Parathyroid adenoma (tissue), 2 donors: ENCODE data around the gene ONECUT3.

Source experiments
- H2AFZ ChIP-seq: fragments of 300-600 bp; sonication (generic); one replicate; pipeline ENCODE4 v1.7.0; 2017; ENCODE audit warnings: antibody characterized with exemption, mild to moderate bottlenecking
- H3K27ac ChIP-seq: fragments of 300-600 bp; sonication (generic); one replicate; pipeline ENCODE4 v1.7.0; 2017
- H3K27me3 ChIP-seq: fragments of 300-600 bp; sonication (generic); one replicate; pipeline ENCODE4 v1.7.0; 2017; ENCODE audit warnings: low read length; ENCODE audit not compliant: control insufficient read depth, insufficient read depth
- H3K36me3 ChIP-seq: fragments of 300-600 bp; sonication (generic); one replicate; pipeline ENCODE4 v1.7.0; 2017; ENCODE audit warnings: low read length; ENCODE audit not compliant: control insufficient read depth, insufficient read depth
- H3K4me1 ChIP-seq: fragments of 300-600 bp; sonication (generic); one replicate; pipeline ENCODE4 v1.7.0; 2017; ENCODE audit warnings: control low read depth
- H3K4me2 ChIP-seq: fragments of 300-600 bp; sonication (generic); one replicate; pipeline ENCODE4 v1.7.0; 2017; ENCODE audit warnings: low read length
- H3K4me3 ChIP-seq: fragments of 300-600 bp; sonication (generic); one replicate; pipeline ENCODE4 v1.7.0; 2017; ENCODE audit warnings: low read depth, low read length
- H3K79me2 ChIP-seq: fragments of 300-600 bp; sonication (generic); one replicate; pipeline ENCODE4 v1.7.0; 2017; ENCODE audit warnings: control low read depth
- H3K9ac ChIP-seq: fragments of 300-600 bp; sonication (generic); one replicate; pipeline ENCODE4 v1.7.0; 2017; ENCODE audit warnings: mild to moderate bottlenecking
- H3K9me3 ChIP-seq: fragments of 300-600 bp; sonication (generic); one replicate; pipeline ENCODE4 v1.7.0; 2017; ENCODE audit warnings: low read length; ENCODE audit not compliant: control insufficient read depth
- CTCF ChIP-seq: fragments of 300-600 bp; sonication (generic); IDR thresholded peaks from one replicate; pipeline ENCODE4 v1.7.0; 2017; ENCODE audit warnings: antibody characterized with exemption, mild to moderate bottlenecking
- donor health status: primary hyperparathyroidism.

Gene ONECUT3

GRCh38 chr19:1713170-1713569 is 40.1 kb upstream of the ONECUT3 start:
- H3K36me3 ChIP-seq, result no peaks in the 10 kb centered on the region
- TF ChIP-seq CTCF, result no peak
- H3K9ac ChIP-seq, result no peak overlapping the region
- no peaks in the 10 kb centered on the region for H3K4me1 ChIP-seq
- peaks cover 5% of the 10 kb centered on the region for H3K27me3 ChIP-seq
- no peaks in the 10 kb centered on the region for H3K79me2 ChIP-seq
- H3K4me2 ChIP-seq, result no peak overlapping the region
- H3K9me3 ChIP-seq, result no peaks in the 10 kb centered on the region
- H2AFZ ChIP-seq, result no peak overlapping the region
- no peak overlapping the region for H3K27ac ChIP-seq
- no peak overlapping the region for H3K4me3 ChIP-seq

GRCh38 chr19:1715540-1715939 is 37.8 kb upstream of the ONECUT3 start:
- Histone ChIP-seq H2AFZ (no peak overlapping the region), H3K27me3 (peaks cover 5% of the 10 kb centered on the region), H3K4me3 (no peak overlapping the region), H3K9ac (no peak overlapping the region), H3K4me1 (no peaks in the 10 kb centered on the region), H3K4me2 (no peak overlapping the region), H3K9me3 (no peaks in the 10 kb centered on the region), H3K79me2 (no peaks in the 10 kb centered on the region), H3K27ac (no peak overlapping the region), H3K36me3 (no peaks in the 10 kb centered on the region)
- TF ChIP-seq CTCF, result no peak

- H3K79me2 ChIP-seq, result no peaks in the 10 kb centered on the region
- TF ChIP-seq CTCF, result no peak
- no peaks in the 10 kb centered on the region for H3K4me1 ChIP-seq
- no peak overlapping the region for H3K9ac ChIP-seq
- H3K4me3 ChIP-seq, result no peak overlapping the region
- H3K27ac ChIP-seq, result no peak overlapping the region
- H3K4me2 ChIP-seq, result no peak overlapping the region
- H3K9me3 ChIP-seq, result no peaks in the 10 kb centered on the region
- H3K36me3 ChIP-seq, result no peaks in the 10 kb centered on the region
- peaks cover 5% of the 10 kb centered on the region for H3K27me3 ChIP-seq
- H2AFZ ChIP-seq, result no peak overlapping the region
Measured at GRCh38 chr19:1717200-1717969, 35.9 kb upstream of the ONECUT3 start.

GRCh38 chr19:1717970-1718264 is 35.4 kb upstream of the ONECUT3 start:
- peaks cover 5% of the 10 kb centered on the region for H3K27me3 ChIP-seq
- H3K4me3 ChIP-seq, result no peak overlapping the region
- H3K4me1 ChIP-seq, result no peaks in the 10 kb centered on the region
- H3K36me3 ChIP-seq, result no peaks in the 10 kb centered on the region
- H2AFZ ChIP-seq, result no peak overlapping the region
- no peak overlapping the region for H3K4me2 ChIP-seq
- no peaks in the 10 kb centered on the region for H3K9me3 ChIP-seq
- no peak overlapping the region for H3K9ac ChIP-seq
- no peak for TF ChIP-seq CTCF
- no peaks in the 10 kb centered on the region for H3K79me2 ChIP-seq
- H3K27ac ChIP-seq, result no peak overlapping the region
